T47D (cell line): Measurements from ENCODE around the gene FAM174C.

Experiments used
- DNase-seq, 2 experiments: peaks; one replicate each; pipeline versions ENCODE4 v3.0.0 to v3.0.0-alpha.2; 2011 to 2012; ENCODE audit warnings: low read depth in 1 of 2, low spot score in 1 of 2
- JUND ChIP-seq: IDR thresholded peaks from 2 replicates; pipeline ENCODE4 v1.6.1; 2012; ENCODE audit warnings: low read depth
- in situ Hi-C: cut with HindIII; loops from 2 replicates; pipeline ENCODE4 v1.10.0; 2016; ENCODE audit warnings: low sequenced_read_pairs, low pct_unique_long_range_greater_than_20kb

The FAM174C gene

DNA sequence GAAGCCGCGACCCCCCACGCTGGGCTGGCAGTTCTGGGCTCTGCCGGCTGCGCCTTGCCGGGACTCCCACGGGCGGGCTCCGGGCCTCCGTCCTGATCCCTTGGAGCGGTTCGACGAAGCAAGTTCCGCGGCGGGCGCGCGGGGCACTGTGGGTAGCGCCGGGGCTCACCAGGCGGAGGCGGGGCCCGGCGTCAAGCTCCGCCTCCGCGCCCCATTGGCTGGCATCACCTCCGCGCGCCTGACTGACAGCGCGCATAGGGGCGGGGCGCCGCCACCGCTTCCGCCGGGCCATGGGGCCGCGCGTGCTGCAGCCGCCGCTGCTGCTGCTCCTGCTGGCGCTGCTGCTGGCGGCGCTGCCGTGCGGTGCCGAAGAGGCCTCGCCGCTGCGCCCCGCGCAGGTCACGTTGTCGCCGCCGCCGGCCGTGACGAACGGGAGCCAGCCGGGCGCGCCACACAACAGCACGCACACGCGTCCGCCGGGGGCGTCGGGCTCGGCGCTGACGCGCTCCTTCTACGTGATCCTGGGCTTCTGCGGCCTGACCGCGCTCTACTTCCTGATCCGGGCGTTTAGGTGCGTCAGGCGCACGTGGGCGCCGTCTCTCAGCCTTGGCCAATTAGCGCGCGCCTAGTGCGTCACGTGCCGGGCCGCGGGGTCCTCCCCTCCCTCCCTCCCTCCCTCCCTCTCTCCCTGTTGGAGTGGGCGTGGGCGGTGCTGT is at the start of gene FAM174C:
TSS of gene FAM174C (plus strand) at position 271 of the 716 bp plus-strand sequence. CDS start at position 291, 20 bp downstream.
- no peak for TF ChIP-seq JUND
- peak; percentile 92 to 97 for DNase-seq
- in situ Hi-C loops, result no loop called here

DNA sequence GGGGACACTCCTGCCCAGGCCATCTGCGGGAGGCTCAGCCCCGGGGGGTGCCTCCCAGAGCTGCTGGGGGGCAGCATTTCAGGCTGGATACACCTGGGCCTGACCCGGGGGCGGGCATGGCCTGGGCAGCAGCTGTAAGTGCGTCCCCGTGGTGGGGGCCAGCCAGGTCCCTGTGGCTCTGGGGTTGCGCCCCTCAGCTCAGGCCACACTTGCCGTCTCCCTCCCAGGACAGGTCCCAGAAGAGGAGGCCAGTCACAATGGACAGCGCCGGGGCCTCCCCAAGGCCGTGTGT is 49.2 kb upstream of the FAM174C start:
- DNase-seq, result no peak
- in situ Hi-C loops, result no loop called here
- no peak for TF ChIP-seq JUND

DNA sequence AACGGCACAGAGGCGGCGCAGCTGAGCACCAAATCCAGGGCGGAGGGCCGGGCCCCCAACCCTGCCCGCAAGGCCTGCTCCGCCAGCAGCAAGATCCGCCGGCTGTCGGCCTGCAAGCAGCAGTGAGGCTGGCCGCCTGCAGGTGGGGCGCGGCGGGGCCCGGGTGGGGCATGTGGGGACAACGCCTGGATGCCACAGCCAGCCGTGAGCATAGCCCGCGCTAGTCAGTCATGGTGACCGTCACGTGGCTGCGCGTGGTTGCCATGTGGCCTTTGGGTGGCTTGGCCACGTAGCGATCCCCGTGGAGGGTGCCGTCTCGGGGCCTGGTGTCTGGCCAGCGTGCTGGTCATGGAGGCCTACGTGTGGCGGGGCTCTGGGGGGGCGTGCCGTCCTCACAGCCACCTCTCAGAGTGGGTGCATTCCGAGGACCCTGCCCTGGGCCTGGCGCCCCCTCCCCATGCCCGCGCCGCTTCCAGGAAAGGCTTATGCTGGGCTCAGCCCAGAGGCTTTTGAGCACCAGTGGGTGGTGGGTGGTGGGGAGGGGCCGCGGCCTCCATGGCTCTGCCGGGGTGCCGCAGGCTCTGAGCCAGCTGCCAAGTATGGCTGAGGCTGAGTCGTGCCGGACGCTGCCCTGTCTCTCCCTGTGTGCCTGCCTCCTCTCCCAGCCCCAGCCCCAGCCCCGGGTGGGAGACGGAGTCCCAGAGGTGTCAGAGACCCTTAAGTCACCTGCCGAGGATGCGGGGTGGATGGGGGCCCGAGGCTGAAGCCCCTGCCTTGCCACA is 48.6 kb upstream of the FAM174C start:
- no peak for TF ChIP-seq JUND
- in situ Hi-C loops, result no loop called here
- DNase-seq, result no peak

DNA sequence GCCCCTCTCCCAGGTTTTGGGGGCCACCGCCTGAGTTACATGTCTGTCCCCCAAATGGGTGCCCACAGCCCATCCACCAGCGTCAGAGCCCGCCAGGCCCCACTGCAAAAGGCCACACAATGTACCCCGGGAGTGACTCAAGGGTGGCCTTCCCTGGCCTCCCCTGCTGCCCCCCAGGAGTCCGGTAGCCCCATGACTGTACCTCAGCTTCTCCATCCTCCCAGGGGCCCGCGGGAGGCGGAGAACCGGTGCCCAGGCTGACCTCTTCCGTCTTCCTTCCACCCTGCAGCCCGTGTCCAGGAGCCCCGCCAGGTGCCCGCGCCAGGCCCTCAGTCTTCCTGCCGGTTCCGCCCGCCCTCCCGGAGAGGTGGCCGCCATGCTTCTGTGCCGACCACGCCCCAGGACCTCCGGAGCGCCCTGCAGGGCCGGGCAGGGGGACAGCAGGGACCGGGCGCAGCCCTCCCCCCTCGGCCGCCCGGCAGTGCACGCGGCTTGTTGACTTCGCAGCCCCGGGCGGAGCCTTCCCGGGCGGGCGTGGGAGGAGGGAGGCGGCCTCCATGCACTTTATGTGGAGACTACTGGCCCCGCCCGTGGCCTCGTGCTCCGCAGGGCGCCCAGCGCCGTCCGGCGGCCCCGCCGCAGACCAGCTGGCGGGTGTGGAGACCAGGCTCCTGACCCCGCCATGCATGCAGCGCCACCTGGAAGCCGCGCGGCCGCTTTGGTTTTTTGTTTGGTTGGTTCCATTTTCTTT is 47.9 kb upstream of the FAM174C start:
- no peak for TF ChIP-seq JUND
- in situ Hi-C loops, result no loop called here
- DNase-seq, result no peak

DNA sequence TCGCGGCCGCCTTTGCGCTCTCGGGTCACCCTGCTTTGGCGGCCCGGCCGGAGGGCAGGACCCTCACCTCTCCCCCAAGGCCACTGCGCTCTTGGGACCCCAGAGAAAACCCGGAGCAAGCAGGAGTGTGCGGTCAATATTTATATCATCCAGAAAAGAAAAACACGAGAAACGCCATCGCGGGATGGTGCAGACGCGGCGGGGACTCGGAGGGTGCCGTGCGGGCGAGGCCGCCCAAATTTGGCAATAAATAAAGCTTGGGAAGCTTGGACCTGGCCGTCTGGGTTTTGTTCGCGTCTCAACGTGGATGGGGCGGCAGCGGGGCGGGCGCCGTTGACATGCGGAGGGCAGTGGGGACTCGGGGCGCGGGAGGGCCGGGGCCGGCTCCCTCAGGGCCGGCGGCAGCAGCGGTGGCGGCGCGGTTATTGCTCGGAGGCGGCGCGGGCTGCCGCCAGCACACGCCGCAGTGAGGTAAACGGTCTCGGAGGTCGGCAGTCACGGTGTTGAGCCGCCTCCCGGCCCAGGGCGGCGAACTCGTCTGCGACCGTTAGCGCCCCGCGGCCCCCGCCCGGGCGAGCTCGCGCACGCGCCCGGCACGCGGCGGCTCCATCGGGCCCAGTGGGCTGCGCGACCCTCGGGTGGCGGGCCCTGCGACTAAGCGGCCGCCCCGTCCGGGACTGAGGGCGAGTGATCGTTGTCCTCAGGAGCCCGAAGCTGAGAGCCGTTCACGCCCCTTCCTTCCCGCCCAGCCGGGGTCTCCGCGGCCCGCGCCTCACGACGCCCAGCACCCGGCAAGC is 47.0 kb upstream of the FAM174C start:
- no peak for TF ChIP-seq JUND
- in situ Hi-C loops, result no loop called here

DNA sequence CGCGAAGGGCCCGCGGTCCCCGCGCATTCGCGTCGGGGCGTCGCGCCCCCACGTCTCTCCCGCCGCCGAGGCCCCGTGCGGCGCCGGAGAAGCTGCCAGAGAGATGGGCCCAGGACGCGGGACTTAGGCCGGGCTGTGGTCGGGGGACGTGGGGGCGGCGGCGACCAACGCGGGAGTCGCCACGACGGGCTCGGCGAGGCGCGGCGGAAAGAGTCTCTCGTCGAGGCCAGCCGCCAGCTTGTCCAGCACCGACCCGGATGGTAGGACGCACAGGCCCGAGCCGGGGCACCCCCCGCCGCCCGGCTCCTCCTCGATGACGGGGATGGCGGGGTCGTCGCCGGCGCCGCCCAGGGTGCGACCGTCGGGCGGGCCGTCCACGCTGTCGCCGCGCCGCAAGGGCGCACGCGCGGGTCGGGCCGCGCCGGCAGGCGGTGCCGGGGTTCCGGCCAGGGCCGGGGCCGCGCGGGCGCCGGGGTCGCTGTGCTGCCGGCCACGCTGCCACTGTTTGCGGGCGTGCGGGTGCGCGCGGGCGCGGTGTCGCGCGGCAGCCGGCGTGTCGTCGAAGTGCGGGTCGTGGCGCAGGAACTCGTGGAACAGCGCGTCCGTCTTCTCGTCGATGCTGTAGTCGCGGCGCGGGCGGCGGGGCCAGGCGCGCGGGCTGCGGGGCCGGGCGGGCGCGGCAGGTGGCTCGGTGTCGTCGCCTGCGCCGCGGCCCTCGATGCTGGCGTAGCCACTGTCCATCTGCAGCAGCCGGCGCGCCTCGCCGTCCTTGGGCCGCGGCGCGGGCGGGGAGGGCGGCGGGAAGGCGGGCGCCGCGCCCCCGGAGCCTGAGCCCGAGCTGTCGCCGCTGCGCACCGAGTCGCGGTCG is 46.0 kb upstream of the FAM174C start:
- in situ Hi-C loops, result no loop called here
- no peak for DNase-seq
- no peak for TF ChIP-seq JUND

More for the DNA sequence above, 47.0 kb upstream of the FAM174C start:
- no peak for DNase-seq

DNA sequence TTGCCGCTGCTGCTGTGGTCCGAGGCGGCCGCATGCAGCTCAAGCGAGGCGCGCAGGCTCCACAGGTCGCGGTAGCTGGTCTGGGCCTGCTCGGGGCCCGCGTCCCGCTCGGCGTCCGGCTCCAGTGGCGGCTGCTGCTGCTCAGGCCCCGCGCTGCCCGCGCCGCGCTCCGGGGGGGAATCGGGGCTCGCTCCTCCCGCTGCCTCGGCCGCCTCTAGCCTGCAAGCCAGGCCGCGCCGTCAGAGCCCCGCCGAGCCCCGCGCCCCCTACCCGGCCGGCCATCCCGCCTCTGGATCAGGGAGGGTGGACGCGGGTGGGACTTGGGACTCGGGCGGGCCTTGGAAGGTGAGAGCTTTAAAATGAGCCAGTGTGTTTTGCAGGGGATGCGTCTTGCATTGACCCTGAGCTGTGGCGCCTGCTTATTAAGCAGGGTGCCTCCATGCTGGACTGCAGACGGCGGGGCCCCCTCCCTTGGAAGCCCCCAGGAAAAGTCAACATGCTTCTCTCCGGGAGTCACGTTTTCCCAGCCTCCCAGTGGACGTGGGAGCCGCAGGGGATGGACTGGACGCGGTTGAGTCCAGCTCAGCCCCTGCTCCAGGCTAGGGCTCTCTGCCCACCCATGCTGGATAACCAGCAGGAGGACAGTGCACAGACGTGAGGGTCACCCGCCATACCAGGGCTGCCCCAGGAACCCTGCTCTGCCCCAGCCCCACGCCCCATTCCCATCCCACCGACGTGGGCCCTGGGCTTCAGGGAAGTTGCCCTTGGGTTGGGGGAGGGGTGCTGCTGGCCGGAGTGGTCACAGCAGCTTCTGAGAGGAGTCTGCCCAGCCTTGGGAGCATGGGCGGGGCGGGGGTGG is 45.2 kb upstream of the FAM174C start:
- no peak for TF ChIP-seq JUND
- no peak for DNase-seq
- in situ Hi-C loops, result no loop called here

DNA sequence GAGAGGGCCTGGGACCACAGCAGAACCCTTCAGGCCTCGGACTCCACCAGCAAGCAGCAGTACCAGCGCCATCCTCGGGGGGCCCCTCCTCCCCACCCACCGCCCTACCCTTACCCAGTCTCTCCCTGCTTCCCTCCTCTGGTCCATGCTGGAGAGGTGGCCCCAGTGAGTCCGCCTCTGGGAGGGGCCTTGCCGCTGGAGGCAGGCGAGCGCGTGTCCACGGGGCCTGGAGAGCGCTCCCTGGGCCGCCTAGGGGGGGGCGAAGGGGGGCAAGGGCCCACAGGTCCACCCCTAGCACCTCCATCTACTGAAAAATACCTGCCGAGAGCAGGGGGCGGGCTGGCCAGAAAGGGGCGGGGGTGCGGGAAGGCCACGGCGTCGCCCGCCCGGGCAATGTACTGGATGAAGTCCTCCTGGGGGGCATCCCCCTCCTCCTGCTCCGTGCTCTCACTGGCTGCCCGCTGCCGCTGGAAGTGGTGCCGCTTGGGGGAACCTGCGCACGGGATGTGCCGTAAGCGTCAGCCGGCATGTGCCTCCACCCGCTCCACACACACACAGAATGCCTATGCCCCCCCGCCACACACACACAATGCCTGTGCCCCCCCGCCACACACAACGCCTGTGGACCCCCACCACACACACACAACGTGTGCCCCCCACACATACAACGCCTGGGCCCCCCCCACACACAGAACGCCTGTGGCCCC is 44.4 kb upstream of the FAM174C start:
- no peak for DNase-seq
- in situ Hi-C loops, result no loop called here
- TF ChIP-seq JUND, result no peak

DNA sequence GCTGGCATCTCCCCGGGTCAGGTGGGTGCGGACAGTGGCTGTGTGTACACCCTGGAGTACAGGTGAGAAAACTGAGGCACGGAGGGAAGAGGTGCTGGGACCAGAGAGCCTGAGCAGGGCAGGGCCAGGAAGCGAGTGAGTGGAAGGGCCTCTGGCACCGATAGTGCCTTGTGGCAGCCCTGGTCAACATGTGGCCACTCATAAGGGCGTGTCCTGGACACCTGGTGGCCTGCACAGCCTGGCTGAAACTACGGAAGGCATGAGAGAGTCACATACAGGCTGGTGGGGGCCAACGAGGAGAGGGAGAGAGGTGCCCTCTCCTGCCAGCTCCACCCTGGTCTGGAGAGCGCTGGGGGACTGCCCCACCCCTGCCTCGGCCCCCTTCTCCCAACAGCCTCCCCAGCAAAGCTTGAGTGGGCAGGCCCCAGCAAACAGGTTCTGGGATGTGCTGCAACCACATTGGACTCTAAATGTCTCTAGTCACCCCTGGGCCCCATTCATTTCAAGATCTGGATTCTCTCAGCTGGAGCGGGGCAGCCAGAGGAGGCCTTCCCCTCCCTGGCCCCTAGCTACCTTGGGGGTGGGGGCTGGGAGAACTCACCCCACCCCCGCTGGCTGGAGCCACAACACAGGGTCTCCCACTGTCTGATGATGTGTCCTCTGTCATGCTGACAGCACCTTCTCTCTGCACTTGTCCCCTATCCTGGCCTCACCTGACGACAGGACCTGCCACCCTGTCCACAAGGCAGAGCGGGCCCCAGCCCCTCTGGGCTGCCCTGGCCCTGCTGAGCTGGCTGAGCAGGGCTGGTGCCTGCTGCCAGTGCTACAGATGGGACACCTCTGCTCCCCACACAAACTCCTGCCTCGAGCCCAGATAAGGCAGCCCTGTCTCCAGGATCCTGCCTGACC is 43.3 kb upstream of the FAM174C start:
- in situ Hi-C loops, result no loop called here
- no peak for TF ChIP-seq JUND
- no peak for DNase-seq
